Measurements from ENCODE around the gene SEMG2. TPM values are rescaled to one million over a fixed set of nuclear protein-coding genes. Genes with fewer than 3 reads are reported as not detected.
A peak's percentile ranks its signal among the peaks of the same experiment; 100 is the strongest.

SEMG2 gene
- total RNA-seq, 1 donor from 2014 or later = not detected

- H3K4me3 ChIP-seq (ENCODE audit: low read depth, low read length) = no peak overlapping the region
- DNase-seq (ENCODE audit: low read depth) = no peak
- peak; percentile 79 for TF ChIP-seq CTCF (conservative IDR thresholded peaks at IDR 0.05; ENCODE audit: low read depth, low read length)
Measured at GRCh38 chr20:45229264-45230056, 8.3 kb downstream of the SEMG2 start.

- no peak overlapping the region for H3K4me3 ChIP-seq (ENCODE audit: low read depth, low read length)
- TF ChIP-seq CTCF (conservative IDR thresholded peaks at IDR 0.05; ENCODE audit: low read depth, low read length) = no peak
- no peak for DNase-seq (ENCODE audit: low read depth)
Measured at GRCh38 chr20:45230631-45231030, 9.5 kb downstream of the SEMG2 start.

GRCh38 chr20:45235995-45236394, 14.8 kb downstream of the SEMG2 start:
- no peak for DNase-seq (ENCODE audit: low read depth)
- peak; percentile 76 for TF ChIP-seq CTCF (conservative IDR thresholded peaks at IDR 0.05; ENCODE audit: low read depth, low read length)
- H3K4me3 ChIP-seq (ENCODE audit: low read depth, low read length) = no peak overlapping the region

GRCh38 chr20:45238139-45238538, 17.0 kb downstream of the SEMG2 start:
- DNase-seq (ENCODE audit: low read depth) = no peak
- no peak overlapping the region for H3K4me3 ChIP-seq (ENCODE audit: low read depth, low read length)
- no peak for TF ChIP-seq CTCF (conservative IDR thresholded peaks at IDR 0.05; ENCODE audit: low read depth, low read length)

DNA sequence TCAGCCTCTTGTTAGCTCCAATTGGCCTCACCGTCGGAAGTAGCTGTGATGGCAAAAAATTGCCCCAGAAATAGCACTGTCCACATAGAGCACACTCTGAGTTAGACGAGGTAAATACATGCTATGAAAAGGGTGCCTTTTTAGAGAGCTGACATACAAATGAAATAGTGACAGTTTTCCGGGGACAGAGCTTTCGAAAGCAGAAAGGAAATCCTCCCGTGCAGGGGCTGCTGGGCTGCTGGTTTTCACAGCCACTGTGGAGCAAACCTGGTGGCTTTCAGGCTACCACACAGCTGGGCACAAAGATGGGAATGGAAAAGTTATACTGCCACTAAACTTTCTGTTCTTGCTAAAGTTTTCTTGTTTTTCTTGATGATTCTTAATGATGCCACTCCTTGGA, 24.9 kb downstream of the SEMG2 start:
- DNase-seq (ENCODE audit: low read depth) = no peak
- H3K4me3 ChIP-seq (ENCODE audit: low read depth, low read length) = no peak overlapping the region
- no peak for TF ChIP-seq CTCF (conservative IDR thresholded peaks at IDR 0.05; ENCODE audit: low read depth, low read length)

DNA sequence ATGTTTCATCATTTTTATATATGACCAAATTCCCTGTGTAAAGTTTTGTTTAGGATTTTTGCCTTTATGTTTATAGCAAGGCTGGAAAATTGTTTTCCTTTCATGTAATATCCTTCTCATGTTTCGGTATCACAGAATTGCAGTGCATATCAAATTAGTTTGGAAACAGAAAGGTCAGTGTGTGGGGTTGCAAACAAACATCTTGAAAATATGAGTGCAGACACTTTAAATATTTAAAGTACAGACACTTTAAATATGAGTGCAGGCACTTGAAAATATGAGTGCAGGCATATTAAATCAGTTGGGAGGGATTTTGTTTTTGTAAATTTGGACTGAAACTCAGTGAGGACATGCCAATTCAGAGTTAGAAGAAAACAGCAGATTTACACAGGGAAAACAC, 26.7 kb downstream of the SEMG2 start:
- TF ChIP-seq CTCF (conservative IDR thresholded peaks at IDR 0.05; ENCODE audit: low read depth, low read length) = no peak
- H3K4me3 ChIP-seq (ENCODE audit: low read depth, low read length) = no peak overlapping the region
- no peak for DNase-seq (ENCODE audit: low read depth)

- DNase-seq (ENCODE audit: low read depth) = no peak
- no peak overlapping the region for H3K4me3 ChIP-seq (ENCODE audit: low read depth, low read length)
- no peak for TF ChIP-seq CTCF (conservative IDR thresholded peaks at IDR 0.05; ENCODE audit: low read depth, low read length)
Measured at GRCh38 chr20:45248609-45249008, 27.4 kb downstream of the SEMG2 start.
